Fibroblast of villous mesenchyme (primary cell): Measurements from ENCODE around the gene GLP1R. TPM values are rescaled to one million over a fixed set of nuclear protein-coding genes. Genes with fewer than 3 reads are reported as not detected.

Source experiments
- DNase-seq: peaks from one replicate; pipeline ENCODE4 v3.0.0-alpha.2; 2010; ENCODE audit warnings: low read depth
- H3K4me3 ChIP-seq: 2 replicates; pipeline ENCODE4 v1.5.1; 2011; ENCODE audit warnings: low read depth, mild to moderate bottlenecking, low read length
- CTCF ChIP-seq: IDR thresholded peaks from 2 replicates; pipeline ENCODE4 v1.5.1; 2012; ENCODE audit warnings: low read depth, mild to moderate bottlenecking, low read length; ENCODE audit not compliant: insufficient read depth
- total RNA-seq: library from RNA; depleted of rRNA; stranded (reverse); fragments of >200 nt; gene quantifications from 2 replicates; pipeline ENCODE4 v1.2.3, GENCODE V29; 2012

GLP1R gene
- total RNA-seq, 1 donor, result not detected

DNA sequence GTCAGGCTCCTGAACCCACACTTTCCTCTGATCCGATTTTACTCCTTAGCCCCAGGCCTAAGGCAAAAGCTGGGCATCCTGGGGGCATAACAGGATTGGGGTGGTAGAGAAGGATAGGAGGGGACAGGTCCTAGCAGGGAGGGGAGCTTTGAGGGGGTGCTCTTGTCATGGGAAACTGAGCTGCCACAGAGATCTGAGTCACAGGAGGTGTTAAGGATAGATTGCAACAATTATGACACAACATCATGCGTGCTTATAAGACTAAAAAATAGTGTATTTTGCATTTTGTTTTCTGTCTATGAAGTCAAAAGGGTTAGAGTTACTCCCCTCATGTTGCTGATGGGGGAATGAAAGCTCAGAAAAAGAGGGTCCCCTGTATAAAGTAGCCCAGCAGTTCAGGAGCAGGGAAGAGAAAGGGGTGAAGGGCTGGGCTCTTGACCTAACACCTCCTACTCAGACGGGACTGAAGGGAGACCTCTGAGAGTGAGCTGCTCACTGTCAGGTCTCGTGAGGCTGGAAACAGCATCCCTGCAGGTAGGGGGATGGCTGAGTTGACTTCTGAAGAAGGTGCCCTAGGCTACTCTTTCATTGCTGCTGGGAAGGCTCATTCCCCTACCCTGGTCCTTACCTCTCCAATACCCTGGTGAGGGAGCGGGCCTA, 2.0 kb downstream of the GLP1R start:
- DNase-seq, result no peak
- no peak overlapping the region for H3K4me3 ChIP-seq
- TF ChIP-seq CTCF, result no peak

- no peak for DNase-seq
- TF ChIP-seq CTCF, result no peak
- H3K4me3 ChIP-seq, result no peak overlapping the region
Measured at GRCh38 chr6:39051399-39052122, 3.0 kb downstream of the GLP1R start.

DNA sequence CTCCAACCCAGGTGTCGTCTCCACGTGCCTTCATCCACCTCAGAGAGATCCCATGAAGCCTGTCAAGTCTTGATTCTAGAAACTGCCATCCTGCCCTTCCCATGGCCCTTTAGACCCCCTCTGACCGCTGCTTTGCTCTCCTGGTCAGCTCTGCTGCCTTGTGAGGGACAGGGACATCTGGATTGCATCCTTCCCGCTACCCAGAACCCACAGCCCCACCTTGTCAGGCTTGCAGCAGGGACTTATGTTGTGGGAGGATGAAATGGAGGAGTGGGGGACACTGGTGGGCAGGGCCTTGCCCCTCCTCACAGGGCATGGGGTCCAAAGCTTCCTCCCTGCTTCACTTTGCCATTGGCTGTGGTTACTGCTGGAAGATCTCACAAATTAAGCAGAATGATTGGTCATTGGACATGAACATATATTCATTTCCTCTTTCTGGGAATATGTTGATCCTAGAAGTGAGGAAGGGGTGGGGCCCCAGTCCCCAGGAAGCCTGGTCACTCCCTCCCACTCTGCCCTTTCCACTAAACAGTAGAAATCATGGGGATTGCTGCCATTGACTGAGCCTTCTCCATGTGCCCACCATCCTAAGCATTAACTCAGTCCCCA, 4.5 kb downstream of the GLP1R start:
- TF ChIP-seq CTCF, result no peak
- H3K4me3 ChIP-seq, result no peak overlapping the region
- no peak for DNase-seq

- no peak for DNase-seq
- H3K4me3 ChIP-seq, result no peak overlapping the region
- no peak for TF ChIP-seq CTCF
Measured at GRCh38 chr6:39053854-39054576, 5.4 kb downstream of the GLP1R start.

GRCh38 chr6:39054577-39055142, 6.1 kb downstream of the GLP1R start:
- DNase-seq, result no peak
- TF ChIP-seq CTCF, result no peak
- H3K4me3 ChIP-seq, result no peak overlapping the region

GRCh38 chr6:39055661-39056060, 7.1 kb downstream of the GLP1R start:
- TF ChIP-seq CTCF, result no peak
- no peak overlapping the region for H3K4me3 ChIP-seq
- no peak for DNase-seq
